ENCODE data around the gene STXBP4. TPM values are rescaled to one million over a fixed set of nuclear protein-coding genes. Genes with fewer than 3 reads are reported as not detected.

Gene STXBP4
- polyA plus RNA-seq, 1 donor (not counting 4 experiments of a cell fraction or from before 2014, with no cell fraction given): 4.2 TPM

GRCh38 chr17:55215711-55216110 is 247.1 kb downstream of the STXBP4 start:
- Histone ChIP-seq H2AFZ (ENCODE audit: control insufficient read depth, low read length) (no peak overlapping the region), H3K4me2 (ENCODE audit: control insufficient read depth, extremely low read depth, insufficient read depth, low read depth, low read length) (no peak overlapping the region), H3K9me3 (ENCODE audit: control insufficient read depth, low read depth, low read length) (no peaks in the 10 kb centered on the region), H4K20me1 (ENCODE audit: control insufficient read depth, extremely low read depth, insufficient read depth, low read length) (no peaks in the 10 kb centered on the region), H3K27ac (ENCODE audit: control insufficient read depth, insufficient read depth, low read length) (no peak overlapping the region), H3K9ac (ENCODE audit: control insufficient read depth, extremely low read depth, insufficient read depth, low read length) (no peak overlapping the region), H3K27me3 (ENCODE audit: control insufficient read depth, extremely low read depth, insufficient read depth, low read length) (no peaks in the 10 kb centered on the region), H3K79me2 (ENCODE audit: control insufficient read depth, insufficient read depth, low read length) (no peaks in the 10 kb centered on the region), H3K36me3 (ENCODE audit: control insufficient read depth in 2 of 2, extremely low read depth in 1 of 2, insufficient read depth in 2 of 2, low read length in 2 of 2) (no peaks in the 10 kb centered on the region), H3K9me1 (ENCODE audit: control insufficient read depth, extremely low read depth, insufficient read depth, low read length) (no peaks in the 10 kb centered on the region), H3K4me1 (ENCODE audit: control insufficient read depth, extremely low read depth, insufficient read depth, low read length) (no peaks in the 10 kb centered on the region), H3K4me3 (ENCODE audit: control insufficient read depth in 2 of 3, extremely low read depth in 1 of 3, insufficient read depth in 2 of 3, low read depth in 1 of 3, low read length in 3 of 3) (no peak overlapping the region)
- no peak for TF ChIP-seq CTCF (optimal IDR thresholded peaks at IDR 0.05 in 1 of 3, IDR thresholded peaks at IDR 0.05 in 1 of 3, conservative IDR thresholded peaks at IDR 0.05 in 1 of 3; ENCODE audit: extremely low read depth in 1 of 3, insufficient read depth in 2 of 3, low read length in 3 of 3)
- TF ChIP-seq EZH2 (IDR thresholded peaks at IDR 0.05; ENCODE audit: low read length): no peak
- no peak for FAIRE-seq
- no peak for DNase-seq (ENCODE audit: low read depth, low spot score)
- dilution Hi-C loops (cut with MboI; ENCODE audit: extremely low pct_ligation_motif_present, low sequenced_read_pairs): no loop called here

- Histone ChIP-seq H3K4me1 (ENCODE audit: control insufficient read depth, extremely low read depth, insufficient read depth, low read length) (no peaks in the 10 kb centered on the region), H3K9me1 (ENCODE audit: control insufficient read depth, extremely low read depth, insufficient read depth, low read length) (no peaks in the 10 kb centered on the region), H3K9me3 (ENCODE audit: control insufficient read depth, low read depth, low read length) (no peaks in the 10 kb centered on the region), H2AFZ (ENCODE audit: control insufficient read depth, low read length) (no peak overlapping the region), H3K4me3 (ENCODE audit: control insufficient read depth in 2 of 3, extremely low read depth in 1 of 3, insufficient read depth in 2 of 3, low read depth in 1 of 3, low read length in 3 of 3) (no peak overlapping the region), H3K36me3 (ENCODE audit: control insufficient read depth in 2 of 2, extremely low read depth in 1 of 2, insufficient read depth in 2 of 2, low read length in 2 of 2) (no peaks in the 10 kb centered on the region), H3K9ac (ENCODE audit: control insufficient read depth, extremely low read depth, insufficient read depth, low read length) (no peak overlapping the region), H3K4me2 (ENCODE audit: control insufficient read depth, extremely low read depth, insufficient read depth, low read depth, low read length) (no peak overlapping the region), H4K20me1 (ENCODE audit: control insufficient read depth, extremely low read depth, insufficient read depth, low read length) (no peaks in the 10 kb centered on the region), H3K79me2 (ENCODE audit: control insufficient read depth, insufficient read depth, low read length) (no peaks in the 10 kb centered on the region), H3K27me3 (ENCODE audit: control insufficient read depth, extremely low read depth, insufficient read depth, low read length) (no peaks in the 10 kb centered on the region), H3K27ac (ENCODE audit: control insufficient read depth, insufficient read depth, low read length) (no peak overlapping the region)
- TF ChIP-seq EZH2 (IDR thresholded peaks at IDR 0.05; ENCODE audit: low read length) (no peak), CTCF (optimal IDR thresholded peaks at IDR 0.05 in 1 of 3, IDR thresholded peaks at IDR 0.05 in 1 of 3, conservative IDR thresholded peaks at IDR 0.05 in 1 of 3; ENCODE audit: extremely low read depth in 1 of 3, insufficient read depth in 2 of 3, low read length in 3 of 3) (no peak)
- dilution Hi-C loops (cut with MboI; ENCODE audit: extremely low pct_ligation_motif_present, low sequenced_read_pairs): no loop called here
- FAIRE-seq (no peak), DNase-seq (ENCODE audit: low read depth, low spot score) (no peak)
Observed at GRCh38 chr17:55216888-55217287, 248.3 kb downstream of the STXBP4 start.
